Measurements from ENCODE around the gene COLGALT1.
"Not testable (repeated sequence)": the region's sequence is repeated elsewhere in the genome, so short reads cannot be mapped to it uniquely, and the experiment has no call there.

The COLGALT1 gene

GRCh38 chr19:17555480-17555928, at the start of gene COLGALT1:
COLGALT1 (plus strand) TSS chr19:17555649; CDS start chr19:17555714, 65 bp downstream.
- peak; percentile 96 to 98 for DNase-seq (ENCODE audit: low read depth in 2 of 2)

DNA sequence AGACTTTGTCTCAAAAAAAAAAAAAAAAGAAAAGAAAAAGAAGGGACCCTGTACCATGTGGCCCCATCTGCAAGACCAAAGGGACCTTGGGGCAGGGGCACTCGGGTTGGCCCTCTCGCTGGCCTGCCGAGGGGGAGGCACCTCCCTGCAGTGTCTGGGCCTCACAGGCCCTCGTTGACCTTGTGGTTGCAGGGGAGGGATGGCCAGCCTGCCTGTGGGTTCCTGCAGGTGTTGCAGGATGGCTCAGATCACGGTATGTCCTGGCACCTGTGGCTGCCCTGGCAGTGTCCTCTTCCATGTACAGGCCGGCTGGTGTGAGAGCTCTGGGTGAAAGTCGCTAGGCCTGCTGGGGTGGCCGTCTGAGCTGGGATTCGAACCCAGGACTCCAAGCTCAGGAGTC, 48.7 kb upstream of the COLGALT1 start:
- no peak for DNase-seq (ENCODE audit: low read depth in 2 of 2)

DNA sequence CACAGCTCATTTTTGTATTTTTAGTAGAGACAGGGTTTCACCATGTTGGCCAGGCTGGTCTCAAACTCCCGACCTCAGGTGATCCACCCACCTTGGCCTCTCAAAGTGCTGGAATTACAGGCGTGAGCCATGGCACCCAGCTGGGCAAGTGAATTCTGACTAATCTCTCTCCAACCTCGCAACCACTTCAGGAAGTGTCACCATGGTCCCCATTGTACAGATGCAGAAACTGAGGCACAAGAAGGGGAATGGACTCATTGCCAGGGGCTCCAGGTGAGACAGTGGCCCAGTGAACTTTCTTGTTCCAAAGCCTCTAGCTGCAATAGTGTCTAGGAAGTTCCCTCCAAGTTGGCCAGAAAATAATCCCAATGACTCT, 46.9 kb upstream of the COLGALT1 start:
- DNase-seq (ENCODE audit: low read depth in 2 of 2) = not testable (repeated sequence)

DNA sequence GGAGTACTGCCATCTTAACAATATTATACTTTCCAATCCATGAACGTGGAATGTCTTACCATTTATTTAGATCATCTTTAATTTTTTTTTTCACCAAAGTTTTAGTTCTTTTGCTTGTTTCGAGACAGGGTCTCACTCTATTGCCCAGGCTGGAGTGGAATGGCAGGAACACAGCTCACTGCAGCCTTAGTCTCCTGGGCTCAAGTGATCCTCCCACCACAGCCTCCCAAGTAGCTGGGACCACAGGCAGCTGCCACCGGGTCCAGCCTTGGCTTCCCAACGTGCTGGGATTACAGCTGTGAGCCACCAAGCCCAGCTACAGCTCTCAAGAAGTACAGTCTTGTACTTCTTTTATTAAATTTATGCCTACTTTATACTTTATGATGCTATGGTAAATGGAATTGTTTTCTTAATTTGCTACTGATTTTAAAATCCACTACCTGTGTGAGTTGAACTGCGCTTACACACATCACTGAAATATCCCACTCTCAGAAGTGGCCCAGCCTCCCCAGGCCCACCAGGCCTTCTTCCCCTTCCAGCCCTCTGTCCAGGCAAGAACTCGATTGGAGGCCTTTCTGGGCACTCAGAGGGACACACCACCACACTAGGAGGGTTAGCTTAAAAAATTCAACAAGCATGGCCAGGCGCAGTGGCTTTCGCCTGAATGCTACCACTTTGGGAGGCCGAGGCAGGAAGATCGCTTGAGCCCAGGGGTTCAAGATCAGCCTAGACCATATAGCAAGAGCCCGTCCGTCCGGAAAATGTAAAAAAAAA, 45.0 kb upstream of the COLGALT1 start:
- no peak for DNase-seq (ENCODE audit: low read depth in 2 of 2)

GRCh38 chr19:17511724-17512573, 43.5 kb upstream of the COLGALT1 start:
- DNase-seq (ENCODE audit: low read depth in 2 of 2) = peak; percentile 70 to 81

- no peak for DNase-seq (ENCODE audit: low read depth in 2 of 2)
Observed at GRCh38 chr19:17512574-17512939, 42.9 kb upstream of the COLGALT1 start.

DNA sequence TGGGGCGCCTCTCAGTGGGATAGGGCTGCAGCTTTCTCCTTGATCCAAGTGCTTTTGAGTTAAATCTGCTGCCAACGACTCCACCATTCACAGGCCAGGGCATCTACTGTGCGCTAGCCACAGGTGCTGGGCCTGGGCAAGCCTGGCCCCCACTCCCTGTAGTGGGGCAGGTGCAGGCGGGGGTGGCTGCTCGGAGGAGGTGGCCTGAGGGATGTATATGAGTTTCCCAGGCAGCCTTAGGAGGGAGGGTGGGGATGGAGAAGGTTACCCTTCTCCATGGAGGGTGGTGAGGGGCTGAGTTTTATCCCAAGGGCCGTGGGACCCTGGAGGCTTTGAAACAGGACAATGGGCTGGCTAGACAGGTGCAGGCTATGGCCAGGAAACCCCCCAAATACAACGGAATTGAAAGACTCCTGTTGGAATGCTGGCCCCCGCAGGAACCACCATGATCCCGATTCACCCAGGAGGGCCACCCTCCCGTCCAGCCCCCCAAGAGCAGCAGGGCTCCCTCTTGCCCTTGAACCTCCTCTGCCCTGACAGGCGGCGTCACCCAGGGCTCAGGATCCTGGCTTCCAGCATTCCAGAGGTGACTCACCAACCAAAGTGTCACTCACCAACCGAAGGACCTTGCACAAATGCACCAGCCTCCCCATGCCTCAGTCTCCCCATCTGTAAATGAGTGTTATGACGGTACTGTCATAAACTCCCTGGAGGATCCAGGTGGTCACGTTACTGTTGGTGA, 39.9 kb upstream of the COLGALT1 start:
- DNase-seq (ENCODE audit: low read depth in 2 of 2) = no peak

- no peak for DNase-seq (ENCODE audit: low read depth in 2 of 2)
Observed at GRCh38 chr19:17517898-17518297, 37.6 kb upstream of the COLGALT1 start.

DNA sequence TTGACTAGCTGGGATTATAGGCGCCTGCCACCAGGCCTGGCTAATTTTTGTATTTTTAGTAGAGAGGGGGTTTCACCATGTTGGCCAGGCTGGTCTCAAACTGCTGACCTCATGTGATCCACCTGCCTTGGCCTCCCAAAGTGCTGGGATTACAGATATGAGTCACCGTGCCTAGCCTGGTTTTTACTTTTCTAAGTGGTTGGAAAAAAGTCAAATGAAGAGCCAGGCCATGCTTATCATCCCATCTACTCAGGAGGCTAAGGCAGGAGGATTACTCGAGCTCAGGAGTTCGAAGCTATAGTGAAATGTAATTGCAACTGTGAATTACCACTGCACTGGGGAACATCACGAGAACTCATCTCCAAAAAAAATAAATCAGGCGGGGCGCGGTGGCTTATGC, 36.8 kb upstream of the COLGALT1 start:
- not testable (repeated sequence) for DNase-seq (ENCODE audit: low read depth in 2 of 2)

- DNase-seq (ENCODE audit: low read depth in 2 of 2) = no peak
Observed at GRCh38 chr19:17519967-17520366, 35.5 kb upstream of the COLGALT1 start.

DNA sequence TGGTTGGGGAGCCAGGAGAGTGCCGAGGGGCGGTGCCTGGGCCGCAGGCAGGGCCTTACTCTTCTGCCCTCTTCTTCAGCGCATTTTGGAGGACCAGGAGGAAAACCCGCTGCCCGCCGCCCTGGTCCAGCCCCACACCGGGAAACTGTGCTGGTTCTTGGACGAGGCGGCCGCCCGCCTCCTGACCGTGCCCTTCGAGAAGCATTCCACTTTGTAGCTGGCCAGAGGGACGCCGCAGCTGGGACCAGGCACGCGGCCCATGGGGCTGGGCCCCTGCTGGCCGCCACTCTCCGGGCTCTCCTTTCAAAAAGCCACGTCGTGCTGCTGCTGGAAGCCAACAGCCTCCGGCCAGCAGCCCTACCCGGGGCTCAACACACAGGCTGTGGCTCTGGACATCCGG, 34.6 kb upstream of the COLGALT1 start:
- no peak for DNase-seq (ENCODE audit: low read depth in 2 of 2)

- peak; percentile 9 to 14 for DNase-seq (ENCODE audit: low read depth in 2 of 2)
Observed at GRCh38 chr19:17522988-17523872, 32.2 kb upstream of the COLGALT1 start.

DNA sequence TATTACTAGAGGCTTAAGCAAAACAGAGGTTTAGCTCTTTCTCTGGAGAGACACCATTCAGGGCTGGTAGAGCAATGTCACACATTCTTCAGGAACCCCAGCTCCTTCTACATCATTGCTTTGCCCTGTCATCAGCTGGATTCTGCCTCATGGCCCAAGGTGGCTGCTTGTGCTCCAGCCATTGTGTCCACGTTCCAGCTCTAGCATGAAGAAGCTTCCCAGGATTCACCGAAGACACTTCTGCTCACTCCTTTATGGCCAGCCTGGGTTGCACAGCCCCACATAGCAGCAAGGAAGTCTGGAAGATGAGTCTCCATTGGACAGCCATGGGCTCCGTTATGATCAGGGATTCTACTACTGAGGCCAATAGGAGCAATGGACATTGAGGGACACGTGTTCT, 30.8 kb upstream of the COLGALT1 start:
- DNase-seq (ENCODE audit: low read depth in 2 of 2) = no peak

GRCh38 chr19:17525141-17525540, 30.3 kb upstream of the COLGALT1 start:
- DNase-seq (ENCODE audit: low read depth in 2 of 2) = no peak

- DNase-seq (ENCODE audit: low read depth in 2 of 2) = no peak
Observed at GRCh38 chr19:17526922-17527321, 28.5 kb upstream of the COLGALT1 start.

DNA sequence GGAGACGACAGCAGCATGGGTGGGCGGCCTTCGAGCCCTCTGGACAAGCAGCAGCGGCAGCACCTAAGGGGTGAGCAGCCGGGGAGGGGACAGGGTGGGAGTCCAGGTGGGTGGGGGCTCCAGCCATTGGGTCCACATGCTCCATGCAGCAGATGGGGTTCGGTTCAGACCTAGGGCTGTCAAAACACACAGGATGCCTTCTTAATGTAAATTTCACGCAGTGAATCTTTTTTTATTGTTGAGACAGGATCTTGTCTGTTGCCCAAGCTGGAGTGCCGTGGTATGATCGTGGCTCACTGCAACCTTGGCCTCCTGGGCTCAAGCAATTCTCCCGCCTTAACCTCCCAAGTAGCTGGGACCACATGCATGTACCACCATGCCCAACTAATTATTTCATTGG, 28.1 kb upstream of the COLGALT1 start:
- no peak for DNase-seq (ENCODE audit: low read depth in 2 of 2)

- DNase-seq (ENCODE audit: low read depth in 2 of 2) = no peak
Observed at GRCh38 chr19:17528610-17529009, 26.8 kb upstream of the COLGALT1 start.

- DNase-seq (ENCODE audit: low read depth in 2 of 2) = no peak
Observed at GRCh38 chr19:17529239-17530158, 25.9 kb upstream of the COLGALT1 start.

DNA sequence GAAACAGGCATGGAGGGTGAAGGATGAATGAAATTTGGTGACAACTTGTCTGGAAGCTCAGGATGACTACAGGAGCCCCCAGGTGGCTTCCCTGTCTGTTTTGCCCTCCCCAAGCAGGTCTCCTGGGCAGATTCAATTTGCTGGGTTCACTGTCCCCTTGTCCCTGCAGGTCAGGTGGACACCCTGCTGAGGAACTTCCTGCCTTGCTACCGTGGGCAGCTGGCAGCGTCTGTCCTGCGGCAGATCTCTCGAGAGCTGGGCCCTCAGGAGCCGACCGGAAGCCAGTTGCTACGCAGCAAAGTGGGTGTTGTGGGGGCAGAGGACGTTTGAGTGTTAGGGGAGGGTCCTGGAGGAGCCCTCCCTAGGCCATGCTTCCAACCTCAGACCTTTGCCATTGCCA, 24.9 kb upstream of the COLGALT1 start:
- DNase-seq (ENCODE audit: low read depth in 2 of 2) = no peak

GRCh38 chr19:17532116-17532515, 23.3 kb upstream of the COLGALT1 start:
- DNase-seq (ENCODE audit: low read depth in 2 of 2) = no peak

All from activated CD8-positive, alpha-beta memory T cell treated with anti-CD3 and anti-CD28 coated beads for 4 hours (primary cell).